Measurements from ENCODE around the gene KCNH5.

DNA sequence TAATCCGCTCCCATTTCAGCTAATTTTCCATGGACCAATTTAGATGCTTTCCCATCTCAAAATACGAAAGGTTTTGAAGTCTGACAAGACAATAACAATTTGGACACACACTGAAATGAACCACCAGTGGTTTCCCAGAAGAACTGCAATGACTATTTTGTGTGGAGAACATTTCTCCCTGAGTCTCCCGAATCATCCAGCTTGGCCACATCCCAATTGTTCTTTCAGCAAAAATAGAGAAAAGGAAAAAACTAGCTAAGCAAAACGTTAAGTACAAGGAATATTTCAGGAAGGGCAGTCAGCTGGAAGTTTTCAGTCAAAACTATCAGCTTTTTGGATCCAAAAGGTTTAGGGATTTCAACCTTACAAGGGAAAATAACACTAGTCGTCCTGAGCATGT lies 390.6 kb downstream of the KCNH5 start:
- no peak for TF ChIP-seq POLR2A (IDR thresholded peaks at IDR 0.05)
- TF ChIP-seq, protein P1, sequence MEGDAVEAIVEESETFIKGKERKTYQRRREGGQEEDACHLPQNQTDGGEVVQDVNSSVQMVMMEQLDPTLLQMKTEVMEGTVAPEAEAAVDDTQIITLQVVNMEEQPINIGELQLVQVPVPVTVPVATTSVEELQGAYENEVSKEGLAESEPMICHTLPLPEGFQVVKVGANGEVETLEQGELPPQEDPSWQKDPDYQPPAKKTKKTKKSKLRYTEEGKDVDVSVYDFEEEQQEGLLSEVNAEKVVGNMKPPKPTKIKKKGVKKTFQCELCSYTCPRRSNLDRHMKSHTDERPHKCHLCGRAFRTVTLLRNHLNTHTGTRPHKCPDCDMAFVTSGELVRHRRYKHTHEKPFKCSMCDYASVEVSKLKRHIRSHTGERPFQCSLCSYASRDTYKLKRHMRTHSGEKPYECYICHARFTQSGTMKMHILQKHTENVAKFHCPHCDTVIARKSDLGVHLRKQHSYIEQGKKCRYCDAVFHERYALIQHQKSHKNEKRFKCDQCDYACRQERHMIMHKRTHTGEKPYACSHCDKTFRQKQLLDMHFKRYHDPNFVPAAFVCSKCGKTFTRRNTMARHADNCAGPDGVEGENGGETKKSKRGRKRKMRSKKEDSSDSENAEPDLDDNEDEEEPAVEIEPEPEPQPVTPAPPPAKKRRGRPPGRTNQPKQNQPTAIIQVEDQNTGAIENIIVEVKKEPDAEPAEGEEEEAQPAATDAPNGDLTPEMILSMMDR (IDR thresholded peaks at IDR 0.05) = peak in 1 of 4 experiments; percentile 32
